AG09309 (cell line): Measurements from ENCODE around the gene BPGM.

Experiments
- DNase-seq: peaks from one replicate; pipeline ENCODE4 v3.0.0-alpha.2; 2010; ENCODE audit warnings: low read depth
- H3K4me3 ChIP-seq: 2 replicates; pipeline ENCODE4 v1.5.1; 2011; ENCODE audit warnings: mild to moderate bottlenecking, low read depth, low read length, moderate library complexity; ENCODE audit not compliant: control insufficient read depth
- TF ChIP-seq, protein P1 (sequence below): IDR thresholded peaks from 2 replicates; pipeline ENCODE4 v1.5.1; 2011; ENCODE audit warnings: mild to moderate bottlenecking, low read depth, low read length, inconsistent platforms; ENCODE audit not compliant: insufficient read depth, control insufficient read depth; ENCODE audit errors: missing control alignments

BPGM gene

GRCh38 chr7:134706468-134706867 is 59.8 kb downstream of the BPGM start:
- TF ChIP-seq, protein P1, sequence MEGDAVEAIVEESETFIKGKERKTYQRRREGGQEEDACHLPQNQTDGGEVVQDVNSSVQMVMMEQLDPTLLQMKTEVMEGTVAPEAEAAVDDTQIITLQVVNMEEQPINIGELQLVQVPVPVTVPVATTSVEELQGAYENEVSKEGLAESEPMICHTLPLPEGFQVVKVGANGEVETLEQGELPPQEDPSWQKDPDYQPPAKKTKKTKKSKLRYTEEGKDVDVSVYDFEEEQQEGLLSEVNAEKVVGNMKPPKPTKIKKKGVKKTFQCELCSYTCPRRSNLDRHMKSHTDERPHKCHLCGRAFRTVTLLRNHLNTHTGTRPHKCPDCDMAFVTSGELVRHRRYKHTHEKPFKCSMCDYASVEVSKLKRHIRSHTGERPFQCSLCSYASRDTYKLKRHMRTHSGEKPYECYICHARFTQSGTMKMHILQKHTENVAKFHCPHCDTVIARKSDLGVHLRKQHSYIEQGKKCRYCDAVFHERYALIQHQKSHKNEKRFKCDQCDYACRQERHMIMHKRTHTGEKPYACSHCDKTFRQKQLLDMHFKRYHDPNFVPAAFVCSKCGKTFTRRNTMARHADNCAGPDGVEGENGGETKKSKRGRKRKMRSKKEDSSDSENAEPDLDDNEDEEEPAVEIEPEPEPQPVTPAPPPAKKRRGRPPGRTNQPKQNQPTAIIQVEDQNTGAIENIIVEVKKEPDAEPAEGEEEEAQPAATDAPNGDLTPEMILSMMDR, result no peak
- no peak overlapping the region for H3K4me3 ChIP-seq
- no peak for DNase-seq

- TF ChIP-seq, protein P1, result no peak
- DNase-seq, result no peak
- no peak overlapping the region for H3K4me3 ChIP-seq
These were observed 61.2 kb downstream of the BPGM start for GRCh38 chr7:134707663-134708378.

GRCh38 chr7:134708692-134709091 is 62.0 kb downstream of the BPGM start:
- TF ChIP-seq, protein P1, result no peak
- H3K4me3 ChIP-seq, result no peak overlapping the region
- DNase-seq, result no peak

GRCh38 chr7:134709197-134709596 is 62.5 kb downstream of the BPGM start:
- no peak for DNase-seq
- H3K4me3 ChIP-seq, result no peak overlapping the region
- TF ChIP-seq, protein P1, result no peak

- no peak for DNase-seq
- H3K4me3 ChIP-seq, result no peak overlapping the region
- TF ChIP-seq, protein P1, result no peak
These were observed 63.8 kb downstream of the BPGM start for GRCh38 chr7:134710511-134710853.

DNA sequence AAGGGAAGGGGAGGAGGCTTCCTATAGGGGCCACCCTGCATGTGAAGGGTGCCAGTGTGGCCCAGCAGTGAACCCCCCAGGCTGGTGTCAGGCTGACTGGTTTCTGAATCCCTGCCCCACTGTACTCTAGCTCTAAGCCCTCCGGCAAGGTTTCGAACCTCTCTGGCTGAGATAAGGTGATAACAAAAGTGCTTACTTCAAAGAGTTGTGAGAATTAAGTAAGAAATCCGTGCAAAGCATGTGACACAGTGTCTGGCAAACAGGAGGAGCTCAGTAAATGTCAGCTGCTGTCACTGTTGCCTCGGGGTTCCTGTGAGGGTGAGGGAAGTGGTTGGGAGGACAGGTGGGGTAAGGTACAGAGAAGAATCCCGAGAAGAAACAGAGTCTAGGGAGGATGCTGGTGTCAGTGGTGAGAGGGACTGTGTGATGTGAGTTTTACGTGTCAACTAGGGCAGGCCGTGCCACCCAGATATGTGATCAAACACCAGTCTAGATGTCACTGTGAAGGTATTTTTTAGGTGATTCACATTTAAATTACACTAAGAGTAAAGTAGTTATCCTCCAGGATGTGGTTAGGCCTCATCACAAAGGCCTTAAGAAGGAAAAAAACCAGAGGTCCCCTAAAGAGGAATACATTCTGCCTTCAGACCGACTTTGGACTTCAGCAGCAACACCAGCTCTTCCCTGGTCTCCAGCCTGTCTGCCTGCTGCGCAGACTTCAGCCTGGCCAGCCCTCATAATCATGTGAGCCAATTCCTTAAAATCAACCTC is 64.4 kb downstream of the BPGM start:
- H3K4me3 ChIP-seq, result no peak overlapping the region; the same call in 1 of the 2 replicates
- TF ChIP-seq, protein P1, result no peak

More for the DNA sequence above, 64.4 kb downstream of the BPGM start:
- no peak for DNase-seq
